Left ventricle myocardium inferior (tissue), 1 donor: Measurements from ENCODE around the gene OR9Q1. TPM values are rescaled to one million over a fixed set of nuclear protein-coding genes. Genes with fewer than 3 reads are reported as not detected.
A peak's percentile ranks its signal among the peaks of the same experiment; 100 is the strongest.

Experiments used
- DNase-seq: peaks from one replicate; pipeline ENCODE4 v3.0.0-alpha.2; 2020
- H3K27ac ChIP-seq: fragments of 200-600 bp; replicated peaks from 2 replicates; pipeline ENCODE4 v1.8.0; 2021
- H3K27me3 ChIP-seq: fragments of 200-600 bp; 2 replicates; pipeline ENCODE4 v1.8.0; 2021; ENCODE audit warnings: low read depth
- H3K36me3 ChIP-seq: fragments of 200-600 bp; 2 replicates; pipeline ENCODE4 v1.8.0; 2021
- H3K4me1 ChIP-seq: fragments of 200-600 bp; 2 replicates; pipeline ENCODE4 v1.8.0; 2021
- H3K4me3 ChIP-seq: fragments of 200-600 bp; 2 replicates; pipeline ENCODE4 v1.8.0; 2021; ENCODE audit warnings: mild to moderate bottlenecking, moderate library complexity
- H3K9me3 ChIP-seq: fragments of 200-600 bp; replicated peaks from 2 replicates; pipeline ENCODE4 v1.8.0; 2021
- intact Hi-C: fragments of 100-400 bp; cut with micrococcal nuclease; formaldehyde crosslinking; loops from one replicate; pipeline ENCODE4 v1.11.0; 2022
- total RNA-seq: library from RNA; stranded (reverse); fragmentation: NEBNext Ultra II Directional; extraction: Animal tissue kit (Norgen Biotek cat#: 25700); gene quantifications from one replicate; pipeline ENCODE4 v1.2.1, GENCODE V29; 2021
- TF ChIP-seq, protein P1 (sequence below): fragments of 200-600 bp; IDR thresholded peaks from 2 replicates; pipeline ENCODE4 v1.8.0; 2021; ENCODE audit warnings: antibody characterized with exemption, mild to moderate bottlenecking, borderline replicate concordance
- donor health status: DM: no; HTN: yes; CAD: no; lungs with severe emphysema.

The OR9Q1 gene
- total RNA-seq, 1 donor from 2014 or later = not detected

DNA sequence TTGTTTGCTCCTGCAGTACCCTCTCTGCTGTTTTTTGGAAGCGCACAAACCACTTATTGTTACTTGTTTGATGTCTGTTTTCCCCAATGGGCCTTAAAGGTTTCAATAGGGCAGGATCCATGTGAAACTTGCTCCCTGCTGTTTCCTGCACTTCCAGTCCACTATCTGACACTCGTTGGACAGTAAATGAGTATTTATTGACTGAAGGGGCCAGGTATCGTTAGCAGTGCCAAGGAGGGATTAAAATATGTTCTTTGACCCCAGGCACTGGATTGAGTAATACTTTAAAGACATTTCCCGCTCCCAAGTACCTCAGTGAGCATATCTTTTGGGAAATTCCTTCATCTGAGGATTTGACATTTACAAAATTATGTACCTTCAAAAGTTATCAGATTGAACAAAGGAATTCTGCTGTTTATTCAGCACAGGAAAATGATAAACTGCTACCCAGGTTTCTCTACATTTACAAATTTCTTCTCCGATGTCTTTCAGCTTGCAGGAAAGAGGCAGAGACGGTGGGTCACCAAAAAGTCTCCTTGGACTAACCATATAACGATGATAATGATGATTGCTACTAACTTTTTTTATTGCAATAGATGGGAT is 141.9 kb downstream of the OR9Q1 start:
- H3K27ac ChIP-seq = no peak overlapping the region
- H3K4me3 ChIP-seq = no peak overlapping the region
- no peaks in the 10 kb centered on the region for H3K4me1 ChIP-seq
- no peaks in the 10 kb centered on the region for H3K27me3 ChIP-seq
- no peaks in the 10 kb centered on the region for H3K36me3 ChIP-seq
- TF ChIP-seq, protein P1, sequence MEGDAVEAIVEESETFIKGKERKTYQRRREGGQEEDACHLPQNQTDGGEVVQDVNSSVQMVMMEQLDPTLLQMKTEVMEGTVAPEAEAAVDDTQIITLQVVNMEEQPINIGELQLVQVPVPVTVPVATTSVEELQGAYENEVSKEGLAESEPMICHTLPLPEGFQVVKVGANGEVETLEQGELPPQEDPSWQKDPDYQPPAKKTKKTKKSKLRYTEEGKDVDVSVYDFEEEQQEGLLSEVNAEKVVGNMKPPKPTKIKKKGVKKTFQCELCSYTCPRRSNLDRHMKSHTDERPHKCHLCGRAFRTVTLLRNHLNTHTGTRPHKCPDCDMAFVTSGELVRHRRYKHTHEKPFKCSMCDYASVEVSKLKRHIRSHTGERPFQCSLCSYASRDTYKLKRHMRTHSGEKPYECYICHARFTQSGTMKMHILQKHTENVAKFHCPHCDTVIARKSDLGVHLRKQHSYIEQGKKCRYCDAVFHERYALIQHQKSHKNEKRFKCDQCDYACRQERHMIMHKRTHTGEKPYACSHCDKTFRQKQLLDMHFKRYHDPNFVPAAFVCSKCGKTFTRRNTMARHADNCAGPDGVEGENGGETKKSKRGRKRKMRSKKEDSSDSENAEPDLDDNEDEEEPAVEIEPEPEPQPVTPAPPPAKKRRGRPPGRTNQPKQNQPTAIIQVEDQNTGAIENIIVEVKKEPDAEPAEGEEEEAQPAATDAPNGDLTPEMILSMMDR = no peak
- DNase-seq = no peak
- no peaks in the 10 kb centered on the region for H3K9me3 ChIP-seq
- intact Hi-C loops = no loop called here

DNA sequence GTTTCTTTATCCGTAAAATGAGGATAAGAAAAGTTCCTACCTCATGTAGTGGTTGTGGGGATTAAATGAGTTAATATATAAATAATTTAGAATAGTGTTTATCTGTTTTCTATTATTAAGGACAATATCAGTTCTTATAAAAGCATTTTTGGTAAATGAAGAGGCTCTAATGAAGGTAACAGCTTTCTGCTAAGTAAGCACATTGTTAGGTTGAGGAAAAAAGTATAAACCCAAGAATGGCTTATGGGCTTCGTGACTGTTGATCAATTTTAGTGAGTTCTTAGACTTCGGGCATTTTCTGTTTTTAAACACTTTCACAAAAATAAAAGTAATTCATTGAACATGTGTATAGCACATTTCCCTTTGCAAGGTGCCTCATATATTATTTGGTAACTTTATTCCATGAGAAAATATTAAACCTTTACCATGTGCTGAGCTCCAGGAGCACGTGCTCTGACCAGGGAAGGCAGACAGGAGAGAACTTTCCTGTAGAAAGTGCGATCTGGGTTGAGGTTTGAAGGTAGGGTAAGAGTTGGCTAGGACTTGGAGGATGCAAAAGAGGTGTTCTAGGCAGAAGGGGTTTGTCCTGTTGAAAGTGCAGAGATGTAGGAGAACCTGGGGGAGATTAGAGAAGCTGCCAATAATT is 153.9 kb downstream of the OR9Q1 start:
- TF ChIP-seq, protein P1 = no peak
- Histone ChIP-seq H3K4me3 (no peak overlapping the region), H3K27ac (no peak overlapping the region), H3K9me3 (no peaks in the 10 kb centered on the region), H3K36me3 (no peaks in the 10 kb centered on the region), H3K4me1 (no peaks in the 10 kb centered on the region), H3K27me3 (no peaks in the 10 kb centered on the region)
- DNase-seq = no peak
- intact Hi-C loops = no loop called here

DNA sequence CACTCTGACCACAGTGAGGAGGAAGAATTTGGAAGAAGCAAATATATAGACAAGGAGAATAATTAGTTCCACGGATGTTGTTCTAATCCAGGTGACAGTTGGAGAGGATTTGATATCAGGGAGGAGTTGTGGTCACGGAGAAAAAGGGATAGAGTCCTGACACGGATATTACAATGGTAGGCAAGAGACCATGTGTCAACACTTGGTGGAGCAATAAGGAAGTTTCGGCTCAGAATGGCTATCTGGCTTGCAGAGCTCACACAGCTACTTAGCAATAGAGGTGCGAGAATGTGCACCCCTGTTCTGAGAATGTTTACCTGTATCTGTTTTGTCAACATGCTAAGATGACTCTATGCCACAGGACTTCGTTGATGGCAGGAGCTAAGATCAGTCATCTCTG is 154.8 kb downstream of the OR9Q1 start:
- intact Hi-C loops = no loop called here
- no peaks in the 10 kb centered on the region for H3K4me1 ChIP-seq
- TF ChIP-seq, protein P1 = no peak
- no peak overlapping the region for H3K4me3 ChIP-seq
- H3K27ac ChIP-seq = no peak overlapping the region
- no peak for DNase-seq
- no peaks in the 10 kb centered on the region for H3K27me3 ChIP-seq
- no peaks in the 10 kb centered on the region for H3K36me3 ChIP-seq
- no peaks in the 10 kb centered on the region for H3K9me3 ChIP-seq

DNA sequence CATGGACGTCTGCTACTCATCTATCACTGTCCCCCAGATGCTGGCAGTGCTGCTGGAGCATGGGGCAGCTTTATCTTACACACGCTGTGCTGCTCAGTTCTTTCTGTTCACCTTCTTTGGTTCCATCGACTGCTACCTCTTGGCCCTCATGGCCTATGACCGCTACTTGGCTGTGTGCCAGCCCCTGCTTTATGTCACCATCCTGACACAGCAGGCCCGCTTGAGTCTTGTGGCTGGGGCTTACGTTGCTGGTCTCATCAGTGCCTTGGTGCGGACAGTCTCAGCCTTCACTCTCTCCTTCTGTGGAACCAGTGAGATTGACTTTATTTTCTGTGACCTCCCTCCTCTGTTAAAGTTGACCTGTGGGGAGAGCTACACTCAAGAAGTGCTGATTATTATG is 156.0 kb downstream of the OR9Q1 start:
- Histone ChIP-seq H3K36me3 (no peaks in the 10 kb centered on the region), H3K4me1 (no peaks in the 10 kb centered on the region), H3K4me3 (no peak overlapping the region), H3K27ac (no peak overlapping the region), H3K27me3 (no peaks in the 10 kb centered on the region), H3K9me3 (no peaks in the 10 kb centered on the region)
- intact Hi-C loops = loop anchor here (10.0 kb wide), 1 partner anchor 155 kb away; the partner anchor contains the start of gene OR9Q1
- DNase-seq = peak; percentile 13
- TF ChIP-seq, protein P1 = no peak

DNA sequence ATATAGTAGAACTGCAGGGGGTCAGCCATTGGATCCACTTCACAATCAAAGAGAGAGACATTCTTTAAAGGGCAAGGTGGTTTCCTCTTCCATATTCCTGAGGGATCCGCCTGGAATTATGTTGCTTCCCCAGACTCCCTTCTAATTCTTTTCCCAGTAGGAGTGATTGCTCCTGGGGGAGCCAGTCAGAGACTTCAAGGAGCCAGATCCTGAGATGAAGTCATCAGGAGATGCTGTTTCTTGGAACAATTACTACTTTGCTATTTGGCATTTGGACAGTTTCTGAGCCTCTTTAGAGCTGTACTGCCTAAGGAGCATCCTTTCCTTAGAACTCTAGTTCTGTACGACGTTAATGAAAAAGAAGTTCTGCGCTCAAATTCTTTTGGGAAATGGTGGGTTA is 163.3 kb downstream of the OR9Q1 start:
- intact Hi-C loops = loop anchor here (10.0 kb wide), 1 partner anchor 162 kb away; the partner anchor contains the start of gene OR9Q1
- Histone ChIP-seq H3K27ac (peak overlapping the region; percentile 48), H3K36me3 (no peaks in the 10 kb centered on the region)

More for the DNA sequence above, 163.3 kb downstream of the OR9Q1 start:
- TF ChIP-seq, protein P1 = peak; percentile 16
- peaks cover 20% of the 10 kb centered on the region for H3K4me1 ChIP-seq
- DNase-seq = no peak
- H3K27me3 ChIP-seq = no peaks in the 10 kb centered on the region
- H3K9me3 ChIP-seq = no peaks in the 10 kb centered on the region
- no peak overlapping the region for H3K4me3 ChIP-seq
